ENCODE measurements around the gene REX1BD.

DNA sequence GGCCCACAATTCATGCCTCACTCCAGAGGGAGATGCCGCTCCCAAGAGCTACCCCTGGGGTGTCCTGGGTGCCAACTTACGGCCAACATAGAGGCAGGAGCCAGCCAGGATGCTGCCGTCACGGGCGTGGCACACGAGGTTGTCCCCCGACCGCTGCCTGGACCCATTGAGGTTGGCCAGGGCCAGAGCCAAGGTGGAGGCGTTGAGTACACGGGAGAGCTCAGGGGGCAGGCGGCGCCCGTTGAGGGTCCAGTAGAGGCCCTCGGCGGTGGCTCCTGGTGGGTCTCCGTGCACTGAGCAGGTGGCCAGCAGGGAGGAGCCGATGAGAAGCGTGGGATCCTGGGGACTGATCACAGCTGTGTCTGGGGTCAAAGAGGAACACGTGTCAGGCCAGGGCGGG, 10.9 kb downstream of the REX1BD start:
- TF ChIP-seq POLR2A (IDR thresholded peaks at IDR 0.05): no peak
- TF ChIP-seq, protein P1, sequence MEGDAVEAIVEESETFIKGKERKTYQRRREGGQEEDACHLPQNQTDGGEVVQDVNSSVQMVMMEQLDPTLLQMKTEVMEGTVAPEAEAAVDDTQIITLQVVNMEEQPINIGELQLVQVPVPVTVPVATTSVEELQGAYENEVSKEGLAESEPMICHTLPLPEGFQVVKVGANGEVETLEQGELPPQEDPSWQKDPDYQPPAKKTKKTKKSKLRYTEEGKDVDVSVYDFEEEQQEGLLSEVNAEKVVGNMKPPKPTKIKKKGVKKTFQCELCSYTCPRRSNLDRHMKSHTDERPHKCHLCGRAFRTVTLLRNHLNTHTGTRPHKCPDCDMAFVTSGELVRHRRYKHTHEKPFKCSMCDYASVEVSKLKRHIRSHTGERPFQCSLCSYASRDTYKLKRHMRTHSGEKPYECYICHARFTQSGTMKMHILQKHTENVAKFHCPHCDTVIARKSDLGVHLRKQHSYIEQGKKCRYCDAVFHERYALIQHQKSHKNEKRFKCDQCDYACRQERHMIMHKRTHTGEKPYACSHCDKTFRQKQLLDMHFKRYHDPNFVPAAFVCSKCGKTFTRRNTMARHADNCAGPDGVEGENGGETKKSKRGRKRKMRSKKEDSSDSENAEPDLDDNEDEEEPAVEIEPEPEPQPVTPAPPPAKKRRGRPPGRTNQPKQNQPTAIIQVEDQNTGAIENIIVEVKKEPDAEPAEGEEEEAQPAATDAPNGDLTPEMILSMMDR (IDR thresholded peaks at IDR 0.05): no peak

All from right lobe of liver (tissue), 4 donors.